ENCODE results near the gene GSN. TPM values are rescaled to one million over a fixed set of nuclear protein-coding genes. Genes with fewer than 3 reads are reported as not detected.

GSN gene
- 1,000 to 10,000 TPM in 1 of 2 donors, 100 to 1,000 TPM in 1; 590 to 1,544 TPM for total RNA-seq
- long read RNA-seq, donor 1, transcript GSN-211 (3 exons, 680 nt): minor isoform, 6 of 2,551 reads
- long read RNA-seq, donor 1, transcript GSN-204 (17 exons, 2,657 nt): major isoform, 1,799 of 2,551 reads
- long read RNA-seq, donor 1, transcript GSN-203 (19 exons, 2,664 nt): minor isoform, 8 of 2,551 reads
- long read RNA-seq, donor 1, partial matches to known transcripts: 395 of 2,551 reads
- long read RNA-seq, donor 1, other reads (novel, unspliced or antisense): 337 of 2,551 reads
- long read RNA-seq, donor 2, transcript GSN-203 (19 exons, 2,664 nt): minor isoform, 12 of 1,932 reads
- long read RNA-seq, donor 2, transcript GSN-206 (17 exons, 2,311 nt): minor isoform, 27 of 1,932 reads
- long read RNA-seq, donor 2, transcript GSN-209 (19 exons, 2,702 nt): minor isoform, 7 of 1,932 reads
- long read RNA-seq, donor 2, transcript GSN-204 (17 exons, 2,657 nt): major isoform, 275 of 1,932 reads
- long read RNA-seq, donor 2, partial matches to known transcripts: 500 of 1,932 reads
- long read RNA-seq, donor 2, other reads (novel, unspliced or antisense): 1,107 of 1,932 reads

DNA sequence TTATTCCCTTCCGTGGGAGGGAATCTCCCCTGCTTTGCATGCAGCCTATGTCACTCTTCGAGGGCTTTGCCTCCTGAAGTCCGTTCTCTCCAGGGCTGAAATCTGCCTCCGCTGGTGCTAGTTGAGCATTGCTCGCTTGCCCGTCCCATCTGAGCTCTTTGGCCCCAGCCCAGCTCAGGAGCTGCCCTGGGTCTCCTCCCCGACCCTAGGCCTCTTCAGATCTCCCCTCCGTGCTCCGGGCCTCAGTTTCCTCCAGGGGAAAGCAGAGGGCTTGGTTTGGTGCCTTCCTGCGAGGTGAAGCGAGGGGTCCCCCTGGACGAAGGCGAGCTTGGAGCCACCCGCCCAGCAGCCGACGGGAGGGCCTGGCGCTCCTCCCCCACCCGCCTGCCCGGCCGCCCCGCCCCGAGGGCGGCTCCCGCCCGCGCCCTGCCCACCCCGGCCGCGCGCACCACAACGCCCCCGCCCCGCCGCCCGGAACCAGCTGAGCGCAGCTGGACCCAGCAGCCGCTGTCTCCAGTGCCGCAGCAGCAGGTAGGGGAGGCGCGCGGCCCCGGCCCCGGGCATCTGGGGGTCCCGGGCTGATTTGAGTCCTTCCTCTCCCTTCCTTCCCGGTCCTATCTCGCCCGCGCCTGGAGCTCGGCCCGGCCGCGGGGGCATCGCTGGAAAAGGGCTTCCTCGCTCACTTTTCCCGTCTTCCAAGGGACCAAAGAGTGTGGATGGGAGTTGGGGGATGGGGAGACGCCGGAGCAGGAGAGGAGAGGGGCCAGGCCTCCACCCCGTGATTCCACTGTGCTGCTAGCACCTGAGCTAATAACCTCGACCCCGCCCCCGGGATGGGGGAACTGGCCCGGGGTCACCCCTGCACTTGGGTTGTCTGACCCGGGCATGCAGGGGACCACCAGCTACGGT is at the start of gene GSN:
GSN (plus strand) TSS at position 474 of the 909 bp plus-strand sequence. CDS start 33,810 bp downstream, outside the sequence.
- DNase-seq (ENCODE audit: low spot score): peak; percentile 94
- intact Hi-C loops (cut with DNase I): loop anchor here in 1 of 2 donors (5.0 kb wide), 2 partner anchors 34 to 41 kb away; no protein-coding TSS in a partner anchor

DNA sequence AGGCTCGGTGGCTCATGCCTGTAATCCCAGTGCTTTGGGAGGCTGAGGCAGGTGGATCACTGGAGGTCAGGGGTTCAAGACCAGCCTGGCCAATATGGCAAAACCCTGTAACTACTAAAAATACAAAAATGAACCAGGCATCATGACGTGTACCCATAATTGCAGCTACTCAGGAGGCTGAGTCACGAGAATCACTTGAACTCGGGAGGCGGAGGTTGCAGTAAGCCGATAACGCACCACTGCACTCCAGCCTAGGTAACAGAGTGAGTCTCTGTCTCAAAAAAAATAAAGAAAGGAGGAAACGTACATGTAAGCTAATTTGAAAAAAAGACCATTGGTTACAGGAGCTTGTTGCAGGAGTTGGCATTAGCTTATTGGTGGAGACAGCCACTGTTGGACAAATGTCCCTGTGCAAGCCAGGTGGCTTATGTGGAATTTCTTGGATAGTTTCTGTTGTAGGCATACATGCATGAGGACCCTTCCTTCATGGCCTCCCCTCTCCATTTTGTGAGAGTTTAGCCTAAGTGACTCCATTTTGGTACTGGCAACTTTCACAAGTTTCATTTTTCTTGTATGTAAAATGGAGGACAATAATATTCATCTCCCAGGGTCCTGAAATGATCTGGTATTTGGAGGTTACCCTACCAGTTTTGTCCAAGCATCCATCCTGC is 49.5 kb upstream of the GSN start:
- DNase-seq (ENCODE audit: low spot score): no peak
- intact Hi-C loops (cut with DNase I): no loop called here

DNA sequence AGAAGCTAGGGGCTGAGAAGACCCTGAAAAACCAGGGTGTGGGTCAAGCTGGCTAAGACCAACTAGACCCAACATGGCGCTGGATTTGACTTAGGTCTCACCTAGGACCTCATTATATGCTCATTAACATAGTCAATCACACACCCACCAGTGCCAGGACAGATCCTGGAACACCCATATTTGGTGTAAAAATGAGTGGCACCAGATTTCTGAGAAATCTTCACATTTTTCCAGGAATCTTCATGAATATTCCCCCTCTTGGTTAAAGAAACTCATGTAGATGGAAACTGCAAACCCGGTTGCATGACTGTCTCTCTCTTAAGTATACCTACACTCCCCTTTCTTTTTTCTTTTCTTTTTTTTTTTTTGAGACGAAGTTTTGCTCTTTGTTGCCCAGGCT is 48.4 kb upstream of the GSN start:
- intact Hi-C loops (cut with DNase I): no loop called here
- DNase-seq (ENCODE audit: low spot score): no peak

DNA sequence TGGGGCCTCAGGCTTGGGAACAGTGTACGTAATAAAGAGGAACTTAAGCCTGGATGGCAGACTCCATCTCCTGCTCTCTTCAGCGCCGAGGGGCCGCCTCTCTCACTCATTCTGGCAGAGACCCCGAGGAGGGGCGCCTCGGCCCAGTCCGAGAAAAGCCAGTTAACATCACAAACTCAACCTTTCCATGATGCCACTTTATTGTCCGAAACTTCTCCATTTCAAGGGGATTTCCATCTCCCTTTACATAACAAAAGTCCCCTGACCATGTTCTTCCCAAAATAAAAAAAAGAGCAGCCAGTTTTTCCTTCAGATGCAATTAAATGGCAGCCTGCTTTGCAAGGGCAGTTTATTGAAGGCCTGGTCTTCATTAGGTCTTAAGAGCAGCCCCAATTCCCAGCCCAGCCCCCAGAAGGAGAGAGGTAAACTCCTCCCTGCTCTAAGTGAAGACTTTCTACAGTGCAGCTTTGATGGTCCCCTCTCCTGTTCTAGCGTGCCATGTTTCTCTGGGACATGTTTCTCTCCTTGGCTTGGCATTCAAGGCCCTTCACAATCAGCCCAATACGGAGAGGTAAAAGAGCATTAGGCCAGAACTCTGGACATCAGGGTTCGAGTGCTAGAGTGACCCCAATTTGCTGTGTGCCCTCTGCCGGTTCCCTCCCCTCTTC is 46.8 kb upstream of the GSN start:
- DNase-seq (ENCODE audit: low spot score): no peak
- intact Hi-C loops (cut with DNase I): loop anchor here in 1 of 2 donors (5.0 to 10.0 kb wide), 2 partner anchors 36 to 94 kb away; no protein-coding TSS in a partner anchor

DNA sequence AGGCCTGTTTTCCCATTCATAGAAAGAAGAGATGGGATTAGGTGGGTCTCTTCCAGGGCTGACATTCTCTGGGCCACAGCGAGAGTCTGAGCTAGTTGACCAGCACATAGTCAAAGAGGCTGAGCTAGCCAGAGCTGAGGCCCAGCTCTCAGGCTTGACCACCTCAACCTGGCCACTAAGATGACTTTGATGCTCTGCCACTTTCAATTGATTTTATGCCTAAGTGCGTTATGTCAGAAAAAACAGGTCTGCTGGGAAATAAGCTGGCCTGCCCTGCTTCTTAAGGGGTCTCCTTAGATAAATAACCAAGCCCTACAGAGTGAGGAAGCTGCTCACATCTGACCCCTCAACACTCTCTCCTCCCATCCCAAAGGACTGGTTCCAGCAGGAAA is 46.3 kb upstream of the GSN start:
- intact Hi-C loops (cut with DNase I): loop anchor here in 1 of 2 donors (5.0 to 10.0 kb wide), 2 partner anchors 36 to 93 kb away; no protein-coding TSS in a partner anchor
- DNase-seq (ENCODE audit: low spot score): no peak

DNA sequence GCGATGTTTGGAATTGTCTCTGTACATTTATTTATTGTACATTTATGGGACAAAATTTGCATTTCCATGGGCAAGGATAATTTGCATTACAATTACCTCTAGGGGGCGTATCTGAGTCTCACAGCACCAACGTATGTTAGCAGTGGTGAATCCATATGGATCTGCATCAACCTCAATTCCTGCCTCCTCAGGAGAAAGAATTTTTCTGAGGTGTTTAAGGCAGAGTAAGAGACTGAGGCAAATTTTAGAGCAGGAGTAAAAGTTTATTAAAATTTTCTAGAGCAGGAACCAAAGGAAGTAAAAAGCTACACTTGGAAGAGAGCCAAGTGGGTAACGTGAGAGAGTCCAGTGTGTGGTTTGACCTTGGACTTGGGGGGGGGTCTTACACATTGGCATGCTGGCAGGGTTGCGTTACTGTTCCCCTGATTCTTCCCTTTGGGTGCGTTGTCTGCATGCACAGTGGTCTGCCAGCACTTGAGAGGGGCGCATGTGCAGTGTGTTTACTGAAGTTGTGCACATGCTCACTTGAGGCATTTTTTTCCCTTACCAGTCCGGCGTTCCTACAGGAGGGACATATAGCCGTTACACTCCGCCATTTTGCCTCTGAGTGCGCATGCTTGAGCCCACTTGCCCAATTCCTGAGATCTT is 45.3 kb upstream of the GSN start:
- no peak for DNase-seq (ENCODE audit: low spot score)
- intact Hi-C loops (cut with DNase I): loop anchor here in 1 of 2 donors (5.0 to 10.0 kb wide), 2 partner anchors 35 to 92 kb away; no protein-coding TSS in a partner anchor

DNA sequence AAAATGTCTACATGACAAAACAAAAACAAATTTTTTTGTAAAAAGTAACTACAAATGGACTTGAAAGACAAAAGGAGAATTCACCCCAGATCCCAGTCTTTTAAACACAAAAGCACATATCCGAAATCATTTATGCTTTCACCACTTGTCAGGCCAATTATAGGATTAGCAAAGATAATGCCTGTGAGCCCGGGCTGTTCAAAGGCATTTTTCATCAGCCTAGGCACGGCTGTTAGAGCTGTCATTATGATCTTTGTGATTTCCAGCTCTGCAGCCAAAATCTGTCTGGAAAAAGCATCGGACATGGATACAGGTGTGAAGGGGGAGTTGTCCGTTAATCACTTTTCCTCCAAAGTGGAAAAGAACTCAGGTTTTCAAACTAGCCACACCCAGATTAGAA is 42.7 kb upstream of the GSN start:
- intact Hi-C loops (cut with DNase I): loop anchor here (5.0 to 10.0 kb wide), 2 partner anchors 42 to 90 kb away; partner anchors contain the start of gene GSN (in 1 of the 2)
- DNase-seq (ENCODE audit: low spot score): no peak

DNA sequence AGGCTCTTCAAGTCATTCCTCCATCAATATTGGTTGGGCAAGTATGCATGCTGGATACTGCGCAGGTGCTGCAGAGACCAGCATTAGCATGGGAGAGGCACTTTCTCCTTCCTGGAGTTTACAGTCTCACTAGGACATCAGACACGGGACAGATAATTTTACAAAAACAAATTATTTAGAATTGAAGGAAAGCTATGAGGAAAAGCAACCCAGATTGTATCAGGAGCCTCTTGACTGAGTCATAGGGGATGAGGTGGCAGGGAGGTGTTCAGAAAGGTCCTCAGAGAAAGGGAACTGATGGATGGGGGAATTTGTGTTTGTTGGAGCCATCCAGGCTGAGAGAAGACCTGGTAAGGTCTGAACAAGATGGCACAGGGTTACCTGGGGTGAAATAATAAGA is 41.8 kb upstream of the GSN start:
- intact Hi-C loops (cut with DNase I): loop anchor here (5.0 to 10.0 kb wide), 2 partner anchors 41 to 89 kb away; partner anchors contain the start of gene GSN (in 1 of the 2)
- DNase-seq (ENCODE audit: low spot score): no peak

DNA sequence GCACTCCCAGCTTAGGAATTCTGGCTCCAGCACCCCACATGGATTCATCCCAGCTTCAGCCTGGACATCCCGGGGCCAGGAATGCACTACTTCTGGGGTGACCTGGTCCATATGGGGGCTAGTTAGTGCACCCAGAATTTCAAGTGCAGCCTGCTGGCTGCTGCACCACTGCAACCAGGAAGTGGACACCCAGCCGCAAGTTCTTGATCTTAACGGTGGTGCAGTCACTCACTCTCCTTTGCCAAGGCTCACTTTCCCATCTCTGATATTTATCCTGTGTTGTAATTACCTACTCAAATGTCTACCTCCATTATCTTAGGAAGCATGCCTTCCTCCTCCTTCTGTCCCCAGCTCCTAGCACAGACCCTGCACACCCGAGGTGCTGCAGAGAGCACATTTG is 40.1 kb upstream of the GSN start:
- no peak for DNase-seq (ENCODE audit: low spot score)
- intact Hi-C loops (cut with DNase I): loop anchor here (5.0 to 10.0 kb wide), 2 partner anchors 39 to 87 kb away; partner anchors contain the start of gene GSN (in 1 of the 2)

DNA sequence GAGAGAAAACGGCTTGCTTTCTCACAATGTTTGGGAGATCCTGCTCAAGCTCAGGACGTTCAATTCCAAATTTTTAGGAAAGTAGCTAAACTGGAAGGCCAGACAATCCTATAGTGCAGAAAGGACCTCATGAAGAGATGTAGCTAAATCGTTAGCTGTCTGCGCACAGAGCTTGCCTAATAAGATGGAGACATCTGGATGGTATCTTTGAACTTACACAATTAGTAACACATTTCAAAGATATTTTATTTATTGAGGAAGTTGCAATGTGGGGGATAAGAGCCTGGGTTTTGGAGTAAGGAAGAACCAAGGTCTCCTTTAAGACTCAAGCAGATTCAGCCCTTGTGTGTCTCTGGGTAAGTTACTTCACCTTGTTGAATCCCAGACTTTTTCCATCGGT is 37.7 kb upstream of the GSN start:
- no peak for DNase-seq (ENCODE audit: low spot score)
- intact Hi-C loops (cut with DNase I): loop anchor here in 1 of 2 donors (2.0 kb wide), 1 partner anchor 17 kb away; no protein-coding TSS in a partner anchor

DNA sequence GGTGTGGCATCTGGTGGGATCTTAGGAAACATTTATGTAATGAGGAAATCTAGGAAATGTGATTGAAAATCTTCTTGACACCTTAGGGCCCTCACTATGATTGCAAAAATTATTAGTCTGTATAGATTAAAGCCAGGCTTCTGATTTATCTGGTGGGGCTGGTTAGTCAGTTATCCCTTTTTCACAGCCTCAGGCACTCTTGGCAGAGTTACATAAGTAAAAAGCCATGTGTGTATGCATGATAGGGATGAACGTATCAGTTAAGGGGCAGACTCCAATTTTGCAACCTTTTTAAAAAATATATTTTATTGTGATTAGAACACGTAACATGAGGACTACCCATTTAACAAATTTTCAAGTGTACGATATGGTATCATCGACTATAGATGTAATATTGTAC is 35.7 kb upstream of the GSN start:
- intact Hi-C loops (cut with DNase I): no loop called here

DNA sequence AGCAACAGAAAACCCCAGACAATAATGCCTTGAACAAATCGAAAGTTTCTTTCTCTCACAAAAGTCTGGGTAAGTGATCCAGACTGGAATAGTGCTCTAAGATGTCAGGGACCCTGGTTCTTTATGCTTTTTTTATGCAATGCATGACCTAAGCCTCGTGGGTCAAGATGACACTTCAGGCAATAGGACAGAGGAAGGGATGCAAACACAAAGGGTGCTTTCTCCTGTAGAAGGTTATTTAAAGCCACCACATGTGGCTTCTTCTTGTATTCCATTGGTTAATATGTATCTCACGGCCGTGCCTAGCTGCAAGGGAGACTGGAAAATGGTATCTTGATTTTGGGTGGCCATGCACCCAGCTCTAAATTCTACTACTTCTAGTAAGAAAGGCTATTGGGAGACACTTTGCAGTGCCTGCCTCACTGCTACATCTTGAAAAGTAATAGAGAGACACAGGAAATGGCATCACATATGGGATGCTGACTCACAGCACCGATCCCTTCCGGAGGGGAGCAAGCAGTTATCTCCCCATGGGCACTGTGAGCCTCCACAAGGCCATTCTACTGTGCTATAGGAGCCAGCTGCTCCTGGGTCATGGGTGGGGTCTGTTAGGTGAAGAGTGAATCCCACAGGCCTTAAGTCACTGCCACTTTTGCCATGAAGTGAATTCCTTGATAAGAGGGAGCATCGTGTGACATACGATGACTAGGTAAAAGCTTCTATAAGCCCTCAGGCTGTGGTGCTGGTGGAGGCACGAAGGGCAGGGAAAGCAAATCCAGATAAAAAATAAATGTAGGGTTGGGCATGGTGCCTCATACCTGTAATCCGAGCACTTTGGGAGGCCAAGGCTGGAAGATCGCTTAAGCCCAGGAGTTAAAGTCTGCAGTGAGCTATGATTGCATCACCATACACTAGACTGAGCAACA is 33.8 kb upstream of the GSN start:
- DNase-seq (ENCODE audit: low spot score): no peak
- intact Hi-C loops (cut with DNase I): no loop called here

More for the DNA sequence above, 35.7 kb upstream of the GSN start:
- no peak for DNase-seq (ENCODE audit: low spot score)

DNA sequence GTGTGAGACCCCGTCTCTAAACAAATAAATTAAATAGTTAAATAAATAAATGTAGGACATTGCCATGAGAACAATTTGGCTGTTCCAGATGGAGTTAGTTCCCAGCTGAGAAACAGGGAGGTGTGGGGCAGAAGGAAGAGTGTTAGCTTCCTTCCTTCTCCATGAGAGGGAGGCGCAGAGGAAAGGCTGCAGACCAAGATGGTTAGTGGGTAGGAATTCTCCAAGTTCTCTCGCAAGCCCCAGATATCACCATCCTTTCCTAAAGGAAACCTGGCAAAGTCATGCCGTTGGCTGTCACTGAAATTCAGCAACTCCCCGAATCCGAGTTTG is 33.2 kb upstream of the GSN start:
- intact Hi-C loops (cut with DNase I): no loop called here
- DNase-seq (ENCODE audit: low spot score): no peak

DNA sequence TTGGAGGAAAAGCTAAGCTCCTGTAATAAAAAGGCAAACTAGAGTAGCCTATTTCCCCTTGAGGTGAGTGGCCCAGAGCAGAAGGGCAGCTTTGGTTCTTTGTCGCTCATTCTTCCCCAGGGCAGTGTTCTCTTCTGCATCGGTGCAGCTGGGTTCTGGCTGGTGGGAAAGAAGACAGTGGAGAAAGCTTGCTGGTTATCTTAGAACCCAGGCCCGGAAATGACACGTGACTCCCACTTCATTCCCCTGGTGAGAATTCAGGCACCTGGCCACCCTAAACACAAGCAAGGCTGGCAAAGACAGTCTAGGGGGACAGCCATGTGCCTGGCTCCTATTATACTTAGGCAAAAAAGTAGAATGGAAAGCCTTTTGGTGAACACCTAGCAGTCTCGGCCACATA is 32.5 kb upstream of the GSN start:
- DNase-seq (ENCODE audit: low spot score): no peak
- intact Hi-C loops (cut with DNase I): no loop called here

DNA sequence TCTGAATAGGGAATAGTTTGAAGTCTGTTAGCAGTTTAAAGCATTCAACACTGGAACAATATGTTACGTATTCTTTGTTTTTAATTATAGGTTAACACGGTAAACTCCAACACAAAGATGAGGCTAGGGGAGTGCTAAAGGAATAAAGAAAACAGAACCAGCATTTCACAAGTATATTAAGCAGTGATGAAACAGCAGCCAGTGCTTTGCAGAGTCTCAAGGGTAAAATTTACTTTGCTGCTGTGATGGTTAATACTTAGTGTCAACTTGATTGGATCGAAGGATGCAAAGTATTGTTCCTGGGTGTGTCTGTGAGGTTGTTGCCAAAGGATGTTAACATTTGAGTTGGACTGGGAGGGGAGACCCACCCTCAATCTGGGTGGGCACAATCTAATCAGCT is 30.0 kb upstream of the GSN start:
- intact Hi-C loops (cut with DNase I): no loop called here
- no peak for DNase-seq (ENCODE audit: low spot score)

DNA sequence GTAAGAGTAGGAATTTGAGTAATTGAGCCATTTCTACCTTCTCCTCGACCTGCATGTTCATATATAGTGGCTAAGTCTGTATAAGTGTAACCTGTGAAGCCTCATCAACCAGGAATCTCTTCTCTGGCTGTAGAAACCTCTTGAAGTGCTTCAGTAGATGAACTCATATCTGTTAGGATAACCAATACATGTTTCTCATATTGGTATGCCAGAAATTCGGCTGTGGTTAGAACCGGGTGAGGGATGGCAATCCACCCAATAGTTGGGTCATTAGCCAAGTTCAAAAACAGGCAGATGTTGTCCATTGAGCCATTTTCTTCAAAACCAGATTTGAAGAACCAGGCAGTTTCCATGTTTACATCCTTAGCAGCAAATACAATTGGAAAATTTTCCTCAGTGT is 28.9 kb upstream of the GSN start:
- intact Hi-C loops (cut with DNase I): no loop called here
- no peak for DNase-seq (ENCODE audit: low spot score)

DNA sequence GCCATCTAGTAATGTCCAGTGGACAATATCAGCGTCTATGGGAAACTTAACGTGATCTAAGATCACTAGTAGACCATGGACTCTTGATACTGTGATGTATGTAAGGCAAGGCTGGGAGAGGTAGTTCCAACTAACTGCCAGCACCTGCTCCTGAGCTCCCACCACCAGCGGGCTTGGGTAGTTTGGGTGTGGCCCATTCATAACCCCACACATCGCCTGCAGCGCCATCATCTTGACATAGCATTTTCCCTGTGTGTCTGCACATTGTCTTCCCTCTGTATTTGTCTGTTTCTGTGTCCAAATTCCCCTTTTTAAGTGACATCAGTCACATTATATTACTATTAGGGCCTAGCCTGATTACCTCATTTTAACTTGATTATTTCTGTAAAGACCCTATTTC is 28.1 kb upstream of the GSN start:
- DNase-seq (ENCODE audit: low spot score): no peak
- intact Hi-C loops (cut with DNase I): no loop called here

Measured in posterior vena cava (tissue), 2 donors.